ENCODE results near the gene DNAJB8.

- TF ChIP-seq POLR2A (IDR thresholded peaks at IDR 0.05), result no peak
- TF ChIP-seq CTCF (IDR thresholded peaks at IDR 0.05), result no peak
Observed at GRCh38 chr3:128435561-128435960, 31.1 kb downstream of the DNAJB8 start.
